Adrenal gland (tissue), 5 donors: ENCODE results near the gene CDHR3.

Experiments
- POLR2A ChIP-seq, 2 donors: fragments of 450-650 bp; IDR thresholded peaks; one replicate each; pipeline ENCODE4 v1.6.1; 2017; ENCODE audit warnings: antibody characterized with exemption in 2 of 2, mild to moderate bottlenecking in 2 of 2, moderate library complexity in 1 of 2
- TF ChIP-seq, protein P1 (sequence below), 6 experiments: fragments of 450-650 bp in 4 of 6; fragments of 200-600 bp in 2 of 6; sonication (generic) in 1 of 6; IDR thresholded peaks; 1 replicate in 5 of 6; 2 replicates in 1 of 6; pipeline versions ENCODE4 v1.5.1 to v1.8.0; 2016 to 2021; ENCODE audit warnings: antibody characterized with exemption in 6 of 6, mild to moderate bottlenecking in 2 of 6, moderate library complexity in 1 of 6
- donor health status: DM: no; HTN: no; CAD: no.

DNA sequence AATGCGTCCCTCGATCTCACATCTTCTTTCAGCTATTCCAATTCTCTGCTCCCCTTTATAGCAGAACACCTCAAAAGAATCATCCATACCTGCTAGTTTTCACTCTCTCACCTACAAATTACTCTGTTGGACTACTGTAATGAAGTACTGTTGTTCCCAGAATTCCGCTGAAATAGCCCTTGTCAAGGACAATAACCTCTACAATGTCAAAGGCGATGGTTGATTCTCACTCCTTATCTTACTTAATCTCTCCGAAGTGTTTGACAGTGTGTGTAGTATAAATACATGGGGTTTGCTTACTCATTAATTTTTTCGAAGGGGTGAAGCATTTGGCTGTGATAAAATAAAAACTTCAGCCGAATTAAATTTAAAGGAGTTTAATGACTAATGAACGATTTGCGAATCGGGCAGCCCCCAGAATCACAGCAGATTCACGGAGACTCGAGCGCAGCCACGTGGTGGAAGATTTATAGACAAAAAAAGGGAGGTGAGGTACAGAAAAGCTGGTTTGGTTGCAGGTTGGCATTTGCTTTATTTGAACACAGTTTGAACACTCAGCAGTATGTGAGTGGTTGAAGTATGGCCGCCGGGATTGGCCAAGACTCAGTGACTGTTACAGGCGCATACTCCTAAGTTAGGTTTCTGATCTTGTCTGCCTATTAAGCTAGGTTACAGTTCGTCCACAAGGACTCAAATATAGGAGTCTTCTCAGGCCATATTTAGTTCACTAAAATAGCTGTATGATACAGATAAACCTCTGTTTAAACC, 119.2 kb downstream of the CDHR3 start:
- TF ChIP-seq, protein P1, sequence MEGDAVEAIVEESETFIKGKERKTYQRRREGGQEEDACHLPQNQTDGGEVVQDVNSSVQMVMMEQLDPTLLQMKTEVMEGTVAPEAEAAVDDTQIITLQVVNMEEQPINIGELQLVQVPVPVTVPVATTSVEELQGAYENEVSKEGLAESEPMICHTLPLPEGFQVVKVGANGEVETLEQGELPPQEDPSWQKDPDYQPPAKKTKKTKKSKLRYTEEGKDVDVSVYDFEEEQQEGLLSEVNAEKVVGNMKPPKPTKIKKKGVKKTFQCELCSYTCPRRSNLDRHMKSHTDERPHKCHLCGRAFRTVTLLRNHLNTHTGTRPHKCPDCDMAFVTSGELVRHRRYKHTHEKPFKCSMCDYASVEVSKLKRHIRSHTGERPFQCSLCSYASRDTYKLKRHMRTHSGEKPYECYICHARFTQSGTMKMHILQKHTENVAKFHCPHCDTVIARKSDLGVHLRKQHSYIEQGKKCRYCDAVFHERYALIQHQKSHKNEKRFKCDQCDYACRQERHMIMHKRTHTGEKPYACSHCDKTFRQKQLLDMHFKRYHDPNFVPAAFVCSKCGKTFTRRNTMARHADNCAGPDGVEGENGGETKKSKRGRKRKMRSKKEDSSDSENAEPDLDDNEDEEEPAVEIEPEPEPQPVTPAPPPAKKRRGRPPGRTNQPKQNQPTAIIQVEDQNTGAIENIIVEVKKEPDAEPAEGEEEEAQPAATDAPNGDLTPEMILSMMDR (IDR thresholded peaks at IDR 0.05) = no peak
- TF ChIP-seq POLR2A (IDR thresholded peaks at IDR 0.05) = no peak
